K562 (cell line): ENCODE data around the gene ABLIM2.

ENCODE experiments used
- BHLHE40 ChIP-seq: IDR thresholded peaks from 2 replicates; pipeline ENCODE4 v1.6.1; 2011; ENCODE audit warnings: low read length, improper control_type of control experiment
- POLR2AphosphoS5 ChIP-seq: IDR thresholded peaks from 2 replicates; pipeline ENCODE4 v1.6.1; 2011; ENCODE audit warnings: mild to moderate bottlenecking, low read depth, low read length, moderate library complexity; ENCODE audit not compliant: control insufficient read depth, insufficient read depth
- TEAD2 ChIP-seq: fragments of 450-650 bp; IDR thresholded peaks from 2 replicates; pipeline ENCODE4 v1.6.1; 2016; ENCODE audit warnings: missing genetic modification characterization, control low read depth, missing compliant biosample characterization
- ZFP91 ChIP-seq: sonication (generic); formaldehyde crosslinking; IDR thresholded peaks from 2 replicates; pipeline ENCODE4 v1.8.0; 2022; ENCODE audit warnings: mild to moderate bottlenecking, missing genetic modification reagents

- TF ChIP-seq TEAD2 (tag), result no peak
- no peak for TF ChIP-seq POLR2AphosphoS5
- TF ChIP-seq ZFP91, result no peak
- TF ChIP-seq BHLHE40, result no peak
Measured at GRCh38 chr4:7939377-7940108, 219.1 kb downstream of the ABLIM2 start, which contains the start of gene AFAP1.
